GM21360 (cell line): ENCODE data around the gene NFKBIE.

ENCODE experiments used
- ATAC-seq: cut with Tn5 transposase; IDR thresholded peaks from one replicate; pipeline ENCODE4 v1.9.1; 2021; ENCODE audit warnings: mild to moderate bottlenecking, moderate library complexity; ENCODE audit not compliant: unreplicated experiment

NFKBIE gene

DNA sequence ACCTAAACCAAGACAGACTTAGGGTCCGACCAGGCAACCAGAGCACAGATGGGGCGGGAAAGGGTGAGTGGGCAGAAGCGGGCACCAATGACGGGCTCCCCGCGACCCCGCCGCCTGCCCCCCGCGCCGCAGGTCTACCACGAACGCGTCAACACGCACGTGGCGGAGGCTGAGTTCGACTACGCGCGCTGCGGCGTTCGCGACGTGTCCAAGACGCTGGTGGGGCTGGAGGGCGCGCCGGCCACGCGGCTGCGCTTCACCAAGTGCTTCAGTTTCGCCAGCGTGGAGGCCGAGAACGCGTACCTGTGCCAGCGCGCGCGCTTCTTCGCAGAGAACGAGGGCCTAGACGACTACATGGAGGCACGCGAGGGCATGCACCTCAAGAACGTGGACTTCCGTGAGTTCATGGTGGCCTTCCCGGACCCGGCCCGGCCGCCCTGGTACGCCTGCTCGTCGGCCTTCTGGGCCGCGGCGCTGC lies 10.0 kb upstream of the NFKBIE start:
- ATAC-seq = no peak

GRCh38 chr6:44273617-44274016 lies 8.3 kb upstream of the NFKBIE start:
- ATAC-seq = no peak

GRCh38 chr6:44272999-44273566 lies 7.7 kb upstream of the NFKBIE start:
- ATAC-seq = no peak

DNA sequence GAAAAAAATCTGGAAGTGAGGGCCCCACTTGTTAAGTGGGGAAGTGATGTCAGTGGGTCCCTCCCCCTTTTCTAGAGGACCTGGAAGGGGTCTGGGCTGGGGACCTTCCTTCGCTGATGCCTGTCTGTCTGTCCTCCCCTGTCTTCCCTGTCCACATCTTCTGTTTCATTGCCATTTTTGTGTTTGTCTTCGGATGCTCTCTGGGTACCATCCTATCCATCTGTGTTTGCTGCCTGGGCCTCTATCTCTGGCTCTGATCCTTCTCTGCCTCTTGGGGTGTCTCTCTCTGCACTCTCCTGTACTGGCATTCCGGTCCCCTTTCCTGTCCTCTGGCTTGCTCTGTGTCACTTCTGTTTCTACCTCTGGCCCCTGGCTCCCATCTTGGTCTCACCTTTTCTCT lies 7.2 kb upstream of the NFKBIE start:
- no peak for ATAC-seq

DNA sequence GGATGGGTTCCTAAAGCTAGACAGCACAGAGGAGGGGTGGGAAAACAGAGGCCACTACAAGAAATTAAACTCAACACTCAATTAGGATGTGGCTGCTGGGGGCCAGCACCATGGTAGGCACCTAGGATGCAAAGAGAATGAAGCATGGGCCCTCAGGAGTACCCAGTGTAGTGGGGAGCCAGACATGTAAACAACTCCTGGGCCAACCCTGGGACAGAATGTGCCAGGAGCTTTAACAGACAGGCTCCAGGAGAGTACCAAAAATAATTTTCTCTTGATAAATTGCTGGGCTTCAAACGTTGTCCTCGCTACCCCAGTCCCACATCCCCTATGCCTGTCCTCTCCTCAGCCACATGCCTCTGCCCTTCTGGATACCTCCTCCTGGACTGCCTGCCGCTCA lies 6.6 kb upstream of the NFKBIE start:
- ATAC-seq = no peak

- no peak for ATAC-seq
These were observed 6.0 kb upstream of the NFKBIE start for GRCh38 chr6:44271406-44271723.

- no peak for ATAC-seq
These were observed 5.4 kb upstream of the NFKBIE start for GRCh38 chr6:44270526-44271405.

DNA sequence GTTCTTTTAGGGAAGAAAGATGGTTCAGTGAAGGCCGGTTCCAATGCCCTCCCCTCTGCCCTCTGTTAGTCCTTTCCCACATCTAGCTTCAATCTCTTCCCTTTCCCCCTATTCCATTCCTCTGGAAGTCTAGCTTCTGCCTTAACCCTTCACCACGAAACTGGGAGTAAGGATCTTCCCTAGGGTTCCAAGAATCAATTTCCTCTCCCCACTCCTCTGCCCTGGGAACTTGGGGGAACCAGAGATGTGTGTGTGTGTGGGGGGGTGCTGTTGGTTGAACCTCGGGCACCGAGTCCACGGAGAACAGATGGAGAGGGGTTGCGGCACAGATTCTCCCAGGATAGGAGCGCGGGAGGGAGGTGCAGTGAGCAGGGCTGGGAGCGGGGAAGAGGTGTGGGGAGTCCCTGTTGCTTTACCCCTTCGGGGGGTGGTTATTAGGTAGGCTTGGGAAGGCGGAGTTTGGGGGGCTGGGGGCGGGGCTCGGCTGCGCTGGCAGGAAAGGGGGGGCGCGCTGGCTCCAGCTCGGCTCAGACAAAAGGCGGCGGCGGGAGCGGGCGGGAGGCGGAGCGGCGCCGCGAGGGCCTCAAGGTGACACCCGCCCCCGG lies 4.7 kb upstream of the NFKBIE start, which contains the start of gene TMEM151B:
Gene TMEM151B, plus strand, starts transcription at position 530 of the 605 bp plus-strand sequence. CDS start 293 bp downstream, outside the sequence.
- no peak for ATAC-seq

DNA sequence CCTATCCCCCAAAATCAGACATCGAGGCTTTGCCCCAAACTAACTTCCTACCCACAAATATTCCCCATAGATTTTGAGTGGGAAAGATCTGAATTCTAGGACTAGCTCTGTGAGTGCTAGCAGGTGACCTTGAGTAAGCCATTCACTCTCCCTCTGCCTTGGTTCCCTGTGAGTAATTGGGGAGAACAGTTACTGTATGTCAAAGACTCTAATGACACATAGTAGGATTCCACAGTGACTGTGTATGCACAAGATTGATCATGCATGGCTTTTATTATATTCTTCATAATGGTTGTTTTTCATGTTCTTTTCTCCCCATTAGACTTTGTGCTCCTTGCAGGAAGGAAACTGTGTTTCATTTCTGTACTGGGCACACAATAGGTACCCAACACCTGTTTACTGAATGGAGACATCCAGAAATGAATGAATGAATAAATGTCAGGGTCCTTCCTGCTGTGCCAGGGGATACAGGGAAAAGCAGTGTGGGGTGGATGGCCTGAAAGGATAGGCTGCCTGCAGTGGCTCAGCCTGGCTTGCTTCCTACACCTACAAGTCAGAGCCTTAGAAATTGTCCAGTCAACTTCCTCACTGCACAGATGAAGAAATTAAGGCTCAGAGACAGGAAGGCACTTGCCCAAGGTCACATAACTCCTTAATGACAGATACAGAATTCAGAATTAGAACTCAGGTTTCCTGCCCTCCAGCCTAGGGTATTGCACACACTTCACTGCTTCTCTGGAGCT lies 4.0 kb upstream of the NFKBIE start:
- no peak for ATAC-seq

DNA sequence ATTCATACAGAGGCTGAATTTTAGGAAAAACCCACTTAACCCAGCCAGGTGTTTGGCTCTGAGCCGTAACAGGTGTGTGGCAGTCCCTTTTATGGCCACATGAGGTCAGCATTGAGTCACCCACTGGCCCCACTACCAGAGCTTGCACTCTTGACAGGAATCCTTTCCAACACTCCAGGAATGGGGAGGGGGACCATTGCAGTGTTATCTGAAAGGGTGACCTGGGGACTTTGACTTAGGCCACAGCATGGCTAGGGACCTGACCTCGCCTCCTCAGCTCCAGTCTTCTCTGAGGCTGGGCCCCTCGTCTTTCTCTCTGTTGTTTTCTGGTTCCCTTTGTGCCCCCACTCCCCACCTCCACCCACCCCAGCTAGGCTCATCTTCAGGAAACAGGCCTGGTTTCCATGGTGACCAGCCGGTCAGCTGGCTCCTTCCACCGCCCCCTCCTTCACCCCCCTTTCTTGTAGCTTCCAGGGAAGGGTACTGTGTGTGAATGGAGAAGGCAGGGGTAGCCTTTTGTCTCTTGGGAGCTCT lies 2.8 kb upstream of the NFKBIE start:
- no peak for ATAC-seq

GRCh38 chr6:44267252-44267651 lies 1.9 kb upstream of the NFKBIE start:
- ATAC-seq = no peak

- no peak for ATAC-seq
These were observed 996 bp upstream of the NFKBIE start for GRCh38 chr6:44266347-44266746.

DNA sequence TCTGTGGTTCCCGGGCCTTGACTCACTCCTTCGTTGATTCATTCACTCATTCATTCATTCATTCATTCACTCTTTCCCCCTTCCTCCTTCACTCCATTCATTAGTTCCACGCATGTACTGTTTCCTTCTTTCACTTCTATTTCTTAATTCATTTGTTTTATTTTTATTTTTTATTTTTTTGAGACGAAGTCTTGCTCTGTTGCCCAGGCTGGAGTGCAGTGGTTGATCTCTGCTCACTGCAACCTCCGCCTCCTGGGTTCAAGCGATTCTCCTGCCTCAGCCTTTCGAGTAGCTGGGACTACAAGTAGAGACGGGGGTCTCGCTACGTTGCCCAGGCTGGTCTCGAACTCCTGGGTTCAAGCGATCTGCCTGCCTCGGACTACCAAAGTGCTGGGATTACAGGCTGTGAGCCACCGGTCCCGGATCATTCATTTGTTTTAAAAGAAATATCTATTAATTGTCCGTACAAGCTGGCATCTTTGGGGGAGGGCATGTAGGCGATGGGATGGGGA lies 427 bp upstream of the NFKBIE start:
- no peak for ATAC-seq

DNA sequence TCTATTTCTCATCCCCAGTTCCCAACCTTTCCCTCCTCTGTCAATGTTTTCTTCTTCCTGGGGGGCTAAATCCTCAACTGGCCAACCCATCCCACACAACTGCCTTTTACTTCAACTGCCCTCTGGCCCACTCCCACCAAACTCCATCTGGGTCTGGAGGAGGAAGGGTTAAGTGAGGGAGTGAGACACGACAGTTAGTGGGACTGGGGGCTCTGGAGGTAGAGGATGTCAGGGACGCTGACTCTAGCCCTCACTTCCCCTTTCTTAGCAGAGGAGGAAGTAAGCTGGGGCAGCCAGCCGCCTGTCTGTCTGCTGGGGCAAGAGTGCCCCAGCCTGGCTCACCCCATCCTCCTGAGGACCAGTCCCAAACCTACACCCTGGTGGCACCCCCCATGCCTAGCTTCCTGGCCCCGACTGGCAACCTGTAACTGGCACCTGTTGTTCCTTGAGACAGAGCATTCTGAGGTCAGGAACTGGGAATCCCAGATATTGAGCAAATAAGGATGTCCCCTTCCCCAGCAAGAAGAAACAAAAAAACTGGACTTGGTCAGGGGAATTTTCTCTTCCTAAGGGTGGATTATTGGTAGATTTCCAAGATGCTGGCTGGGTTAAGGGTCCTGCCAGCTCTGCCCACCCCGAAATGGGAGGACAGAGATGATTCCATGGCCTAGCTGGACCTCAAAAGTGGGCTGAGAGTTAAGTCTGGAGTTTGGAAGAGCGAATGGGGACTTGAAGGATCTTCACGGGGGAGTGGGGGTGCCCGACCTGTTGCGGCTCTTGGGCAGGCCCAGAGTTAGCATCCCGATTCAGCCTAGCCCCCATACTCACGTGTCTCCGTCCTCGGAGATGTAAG lies 971 bp downstream of the NFKBIE start:
- ATAC-seq = no peak

- ATAC-seq = no peak
These were observed 1.8 kb downstream of the NFKBIE start for GRCh38 chr6:44263354-44264100.

GRCh38 chr6:44262467-44263353 lies 2.6 kb downstream of the NFKBIE start:
- no peak for ATAC-seq

DNA sequence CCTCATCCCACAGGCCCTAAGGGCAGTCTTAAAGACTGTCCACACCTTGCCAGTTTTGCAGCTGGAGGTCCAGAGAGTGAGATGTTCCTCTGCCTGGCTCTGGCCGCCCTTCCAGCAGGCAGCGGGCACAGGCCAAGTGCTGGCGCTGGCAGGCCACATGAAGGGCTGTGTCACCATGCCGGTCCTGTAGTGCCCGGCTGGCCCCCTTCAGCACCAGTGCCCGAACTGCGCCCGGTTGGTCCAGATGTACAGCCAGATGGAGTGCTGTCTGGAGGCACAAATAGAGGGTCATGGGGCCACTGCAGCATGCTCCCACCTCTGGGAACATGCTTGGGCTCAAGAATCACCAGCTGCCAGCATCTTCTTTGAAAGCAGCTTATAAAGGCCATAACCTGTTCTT lies 3.8 kb downstream of the NFKBIE start:
- no peak for ATAC-seq
